Hindlimb muscle (tissue), 1 donor: ENCODE measurements around the gene FAM200B. TPM values are rescaled to one million over a fixed set of nuclear protein-coding genes. Genes with fewer than 3 reads are reported as not detected.

Experiments used
- DNase-seq: peaks from one replicate; pipeline ENCODE4 v3.0.0-alpha.2; 2013
- polyA plus RNA-seq: library from polyadenylated mRNA; unstranded; fragments of 120-200 nt; gene quantifications from one replicate; pipeline ENCODE4 v1.2.1, GENCODE V29; 2013; ENCODE audit not compliant: insufficient read length

The FAM200B gene
- polyA plus RNA-seq, 1 donor = 29.0 TPM

DNA sequence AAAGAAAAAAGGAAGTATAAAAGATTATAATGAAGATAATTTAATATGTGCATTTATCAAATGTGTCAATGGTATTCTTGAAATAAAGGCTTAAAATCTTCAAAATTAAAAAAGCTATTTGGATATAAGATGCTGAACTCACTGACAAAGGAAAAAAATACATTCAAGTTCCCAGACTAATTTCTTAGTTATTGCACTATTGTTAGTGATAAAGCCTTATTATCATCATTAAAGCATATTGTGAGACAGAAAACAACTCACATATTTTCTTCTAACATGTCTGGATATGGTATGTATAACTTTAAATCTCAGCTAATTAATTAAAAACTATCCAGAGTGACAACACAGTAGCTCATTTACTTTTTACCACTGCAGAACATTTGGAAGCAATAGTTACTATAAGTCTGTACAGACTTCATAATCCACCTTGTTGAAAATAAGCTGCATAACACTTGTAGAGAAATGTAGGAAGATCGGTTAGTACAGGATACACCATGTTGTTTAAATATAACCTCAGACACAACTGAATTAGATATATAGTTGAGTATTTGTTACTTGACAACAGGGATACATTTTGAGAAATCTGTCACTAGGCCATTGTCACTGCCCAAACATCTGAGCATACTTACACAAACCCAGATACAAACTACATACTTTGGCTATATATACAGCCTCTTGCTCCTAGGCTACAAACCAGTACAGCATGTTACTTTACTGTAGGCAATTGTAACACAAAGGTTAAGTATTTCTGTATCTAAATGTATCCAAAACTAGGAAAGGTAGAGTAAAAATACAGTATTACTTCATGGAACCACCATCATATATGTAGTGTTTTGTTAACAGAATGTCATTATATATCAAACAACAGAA is 12.8 kb upstream of the FAM200B start:
- no peak for DNase-seq

GRCh38 chr4:15670576-15670975 is 11.1 kb upstream of the FAM200B start:
- DNase-seq = no peak

DNA sequence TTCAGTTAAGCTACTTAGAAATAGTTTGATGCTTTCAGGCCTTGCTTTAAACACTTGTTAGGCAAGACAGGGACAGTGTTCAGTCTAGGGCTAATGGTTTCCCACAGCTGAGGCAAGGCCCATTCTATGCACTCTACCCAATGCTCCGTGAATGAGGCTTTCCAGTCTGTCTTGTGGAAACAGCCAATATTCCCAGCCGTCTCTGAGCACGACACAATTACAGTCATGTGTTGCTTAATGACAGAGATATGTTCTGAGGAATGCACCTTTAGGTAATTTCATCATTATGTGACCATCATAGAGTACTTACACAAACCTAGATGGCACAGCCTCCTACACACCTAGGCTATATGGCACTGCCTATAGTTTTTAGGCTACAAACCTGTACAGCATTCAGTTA is 9.5 kb upstream of the FAM200B start:
- no peak for DNase-seq

- no peak for DNase-seq
These were observed 8.3 kb upstream of the FAM200B start for GRCh38 chr4:15673337-15673736.

DNA sequence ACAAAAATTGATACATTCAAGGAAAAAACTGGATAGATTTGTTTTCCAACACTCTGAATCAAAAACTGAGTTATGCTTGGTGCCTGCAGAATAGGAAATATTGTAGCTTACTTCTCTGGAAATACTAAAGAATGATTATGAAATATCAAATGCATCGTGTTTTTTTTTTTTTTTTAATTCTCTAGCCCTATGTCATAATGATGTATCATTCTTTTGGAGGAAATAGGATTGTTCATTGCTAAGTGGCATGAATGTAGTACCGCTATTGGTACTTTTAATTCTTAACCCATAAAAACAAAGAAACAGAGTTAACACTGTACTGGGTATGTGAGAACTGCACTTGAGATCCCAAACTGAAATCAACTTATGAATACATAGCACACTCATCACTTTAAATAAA is 7.6 kb upstream of the FAM200B start:
- no peak for DNase-seq

- DNase-seq = no peak
These were observed 6.7 kb upstream of the FAM200B start for GRCh38 chr4:15674926-15675325.

DNA sequence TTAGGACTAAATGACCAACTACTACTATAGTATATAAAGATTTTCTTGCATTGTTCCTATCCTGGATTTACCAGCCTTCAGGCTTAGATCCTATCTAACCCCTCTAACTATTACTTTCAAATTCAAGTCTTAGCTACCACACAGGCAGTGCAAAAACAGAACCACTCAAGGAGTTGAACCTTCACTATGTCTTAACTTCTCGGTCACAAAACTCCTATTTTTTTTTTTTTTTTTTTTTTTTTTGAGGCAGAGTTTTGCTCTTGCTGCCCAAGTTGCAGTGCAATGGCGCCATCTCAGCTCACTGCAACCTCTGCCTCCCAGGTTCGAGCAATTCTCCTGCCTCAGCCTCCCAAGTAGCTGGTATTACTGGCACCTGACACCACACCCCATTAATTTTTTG is 6.3 kb upstream of the FAM200B start:
- DNase-seq = no peak

GRCh38 chr4:15676039-15676438 is 5.6 kb upstream of the FAM200B start:
- no peak for DNase-seq

DNA sequence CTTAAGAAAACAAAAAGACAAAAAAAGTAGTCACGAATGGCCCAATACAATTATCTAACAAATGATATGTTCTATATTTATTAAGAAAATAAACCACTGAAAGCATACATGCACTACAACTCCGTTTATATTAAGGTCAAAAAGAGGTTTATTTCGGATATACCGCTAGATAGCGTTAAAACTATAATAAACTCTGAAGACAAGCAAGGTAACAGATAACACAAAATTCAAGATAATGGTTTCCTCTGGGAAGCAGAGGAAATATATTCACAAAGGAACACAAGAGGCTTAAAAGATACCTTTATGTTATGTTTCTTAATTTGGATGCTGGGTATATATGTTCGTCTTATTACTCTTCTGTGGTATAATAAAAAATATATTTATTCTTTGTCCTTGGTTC is 4.7 kb upstream of the FAM200B start:
- no peak for DNase-seq

GRCh38 chr4:15677507-15677988 is 4.1 kb upstream of the FAM200B start:
- DNase-seq = no peak

DNA sequence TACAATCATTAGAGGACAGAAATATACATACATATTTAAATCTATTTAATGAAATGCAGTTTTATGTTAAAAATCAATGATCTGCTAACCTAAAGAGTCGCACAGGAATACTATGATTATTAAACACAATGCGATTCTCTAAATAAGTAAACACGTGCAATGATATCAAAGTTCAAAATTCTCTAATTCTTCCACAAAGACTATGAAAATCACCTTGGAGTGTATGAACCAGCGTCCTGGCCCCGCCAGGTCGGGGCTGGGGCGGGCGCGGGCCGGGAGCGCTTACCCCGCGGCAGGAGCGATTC is 608 bp upstream of the FAM200B start:
- DNase-seq = no peak

- DNase-seq = peak; percentile 13
These were observed 865 bp downstream of the FAM200B start for GRCh38 chr4:15682242-15683142.

GRCh38 chr4:15683143-15683495 is 1.5 kb downstream of the FAM200B start:
- DNase-seq = no peak

- no peak for DNase-seq
These were observed 2.9 kb downstream of the FAM200B start for GRCh38 chr4:15684498-15684897.

DNA sequence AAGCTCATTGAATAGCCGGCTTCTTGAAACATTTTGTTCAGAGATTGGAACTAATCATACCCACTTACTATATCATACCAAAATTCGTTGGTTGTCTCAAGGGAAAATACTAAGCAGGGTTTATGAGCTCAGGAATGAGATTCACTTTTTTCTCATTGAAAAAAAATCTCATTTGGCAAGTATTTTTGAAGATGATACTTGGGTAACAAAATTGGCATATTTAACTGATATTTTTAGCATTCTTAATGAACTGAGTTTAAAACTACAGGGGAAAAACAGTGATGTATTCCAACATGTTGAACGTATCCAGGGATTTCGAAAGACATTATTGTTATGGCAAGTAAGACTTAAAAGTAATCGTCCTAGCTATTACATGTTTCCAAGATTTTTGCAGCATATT is 6.4 kb downstream of the FAM200B start:
- no peak for DNase-seq

DNA sequence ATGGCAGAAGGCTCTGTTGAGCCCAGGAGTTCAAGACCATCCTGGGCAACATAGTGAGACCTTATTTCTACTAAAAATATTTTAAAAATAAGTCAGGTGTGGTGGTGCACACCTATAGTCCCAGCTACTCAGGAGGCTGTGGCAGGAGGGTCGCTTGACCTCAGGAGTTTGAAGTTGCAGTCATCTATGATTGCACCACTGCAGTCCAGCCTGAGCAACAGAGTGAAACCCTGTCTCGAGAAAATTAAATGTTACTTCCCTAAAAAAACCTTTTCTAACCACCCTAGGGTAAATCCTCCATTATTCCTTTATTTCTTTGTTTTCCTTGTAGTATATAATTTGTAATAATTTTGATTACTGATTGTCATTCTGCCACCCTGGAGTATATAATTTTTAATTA is 7.9 kb downstream of the FAM200B start:
- DNase-seq = no peak

- DNase-seq = no peak
These were observed 8.6 kb downstream of the FAM200B start for GRCh38 chr4:15690020-15690809.

GRCh38 chr4:15691346-15692135 is 9.9 kb downstream of the FAM200B start:
- no peak for DNase-seq

DNA sequence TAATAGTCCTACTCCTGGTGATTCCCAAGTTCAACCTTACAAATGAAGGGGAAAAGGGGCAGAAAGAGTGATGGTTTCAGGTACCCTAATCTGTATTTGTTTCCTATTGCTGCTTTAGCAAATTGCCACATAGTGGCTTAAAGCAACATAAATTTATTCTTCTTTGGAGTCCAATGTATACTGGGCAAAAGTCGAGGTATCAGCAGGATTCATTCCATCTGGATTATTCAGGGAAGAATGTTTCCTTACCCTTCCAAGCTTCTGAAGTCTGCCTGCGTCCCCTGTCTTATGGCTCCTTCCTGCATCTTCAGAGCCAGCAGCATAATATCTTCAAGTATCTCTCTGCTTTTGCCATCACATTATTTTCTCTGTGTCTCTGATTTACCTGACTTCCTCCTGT is 11.0 kb downstream of the FAM200B start:
- no peak for DNase-seq

DNA sequence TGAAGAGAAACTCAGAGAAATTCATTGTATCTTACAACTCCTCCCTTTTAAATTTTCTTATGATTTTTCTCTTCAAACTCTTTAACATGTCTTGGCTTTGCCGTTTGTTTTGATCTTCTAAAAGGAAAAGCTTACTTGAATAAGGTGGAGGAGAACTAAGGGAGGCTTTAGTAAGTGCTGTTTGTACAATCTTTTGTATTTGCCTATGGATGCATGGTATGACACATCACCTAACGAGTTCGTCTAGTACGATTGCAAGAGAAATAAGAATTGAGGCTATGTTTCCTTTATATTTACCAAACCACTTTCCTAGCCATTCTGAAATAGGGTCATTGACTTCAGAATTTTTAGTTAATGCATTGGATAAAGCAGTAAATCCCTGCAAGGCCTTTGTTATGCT is 12.8 kb downstream of the FAM200B start:
- no peak for DNase-seq

DNA sequence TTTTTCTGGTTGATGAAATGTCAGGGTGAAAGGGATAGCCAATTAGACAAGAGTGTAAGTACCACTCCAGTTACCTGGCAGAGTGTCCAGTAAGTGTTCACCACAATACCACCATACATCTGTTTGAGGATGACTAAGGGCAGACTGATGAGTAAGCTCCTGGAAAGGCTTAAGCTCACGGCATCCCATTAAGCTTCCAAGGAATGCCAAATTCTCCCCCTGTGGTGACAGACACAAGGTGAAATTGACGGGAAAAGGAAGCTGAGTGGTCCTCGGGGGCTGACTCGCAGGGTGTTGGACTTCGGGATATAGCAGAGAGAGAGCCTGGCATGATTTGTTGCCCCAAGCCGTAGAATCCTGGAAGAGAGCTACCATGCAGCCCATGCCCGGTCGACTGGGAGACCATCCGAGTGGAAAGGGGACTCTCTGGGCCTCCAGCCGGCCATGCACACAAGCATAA is 13.6 kb downstream of the FAM200B start:
- DNase-seq = no peak

GRCh38 chr4:15695729-15696128 is 14.1 kb downstream of the FAM200B start:
- no peak for DNase-seq
